HG02884 (cell line): ENCODE results near the gene NGEF.

ENCODE experiments used
- ATAC-seq: cut with Tn5 transposase; IDR thresholded peaks from one replicate; pipeline ENCODE4 v1.9.1; 2021; ENCODE audit warnings: mild to moderate bottlenecking, moderate library complexity; ENCODE audit not compliant: unreplicated experiment

Gene NGEF

GRCh38 chr2:232976176-232976575, 36.9 kb downstream of the NGEF start:
- no peak for ATAC-seq

DNA sequence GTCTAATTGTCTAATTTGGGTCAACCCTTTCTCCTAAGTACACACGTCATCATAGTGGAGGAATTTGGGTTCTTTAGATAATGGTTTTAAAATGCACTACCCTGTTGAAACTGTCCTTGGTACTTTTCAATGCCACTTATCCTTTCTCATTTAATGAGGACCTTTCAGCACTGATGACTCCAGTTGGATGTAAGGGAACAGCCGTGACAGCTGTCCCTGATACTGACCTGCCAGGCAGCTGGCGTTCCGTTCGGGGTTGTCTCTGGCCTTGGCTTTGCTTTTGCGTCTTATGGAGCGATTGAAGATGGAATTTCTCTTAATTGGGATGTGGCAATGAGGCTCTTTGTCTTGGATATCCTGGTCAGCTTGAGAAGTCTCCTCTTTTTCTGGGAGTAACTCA, 38.7 kb downstream of the NGEF start:
- no peak for ATAC-seq

DNA sequence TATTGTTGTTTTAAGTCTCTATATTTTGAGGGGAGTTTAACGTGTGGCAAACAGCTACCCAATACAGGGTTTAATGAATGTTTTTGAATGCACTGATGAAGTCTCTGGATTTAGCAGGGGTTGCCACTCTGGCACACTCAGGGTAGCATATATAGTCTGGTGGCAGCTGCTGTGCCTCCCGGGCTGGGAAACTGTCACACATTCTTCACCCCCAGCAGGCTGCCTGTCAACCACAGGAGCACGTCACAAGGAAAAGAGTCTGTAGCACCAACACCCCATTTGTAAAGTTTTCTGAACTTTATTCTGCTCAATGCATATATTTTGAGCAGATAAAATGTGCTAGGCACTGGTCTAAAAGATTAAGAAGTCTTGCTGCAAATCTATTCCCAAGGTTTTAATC, 39.3 kb downstream of the NGEF start:
- no peak for ATAC-seq

DNA sequence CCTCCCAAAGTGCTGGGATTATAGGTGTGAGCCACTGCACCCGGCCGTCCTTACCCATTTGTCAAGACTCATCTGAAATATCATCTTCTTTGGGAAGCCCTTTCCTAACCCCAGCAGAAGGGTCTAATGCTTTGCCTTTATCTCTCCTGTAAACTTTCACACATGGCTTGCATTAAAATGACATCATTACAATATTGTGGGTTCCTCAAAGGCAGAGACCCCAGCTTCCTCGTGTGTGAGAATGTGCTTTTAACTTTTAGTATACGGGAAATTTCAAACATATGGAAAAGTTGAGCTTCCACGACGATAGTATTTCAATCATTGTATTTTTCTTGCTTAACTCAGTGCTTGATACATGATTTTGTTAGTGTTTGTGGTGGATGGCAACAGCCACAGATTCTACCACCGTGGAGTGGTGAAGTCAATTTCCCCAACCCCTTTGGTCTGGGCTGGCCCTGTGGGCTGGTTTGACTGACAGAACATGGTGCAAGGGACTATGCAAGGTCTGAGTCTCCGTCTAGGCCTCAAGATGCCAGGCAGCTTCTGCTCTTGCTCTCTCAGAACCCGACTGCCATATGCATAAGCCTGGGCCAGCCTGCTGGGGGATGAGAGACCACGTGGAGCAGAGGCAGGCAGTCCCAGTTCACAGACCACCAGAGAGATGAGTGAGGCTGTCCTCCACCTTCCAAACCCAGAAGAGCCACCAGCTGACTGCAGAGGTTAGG, 39.9 kb downstream of the NGEF start:
- no peak for ATAC-seq

DNA sequence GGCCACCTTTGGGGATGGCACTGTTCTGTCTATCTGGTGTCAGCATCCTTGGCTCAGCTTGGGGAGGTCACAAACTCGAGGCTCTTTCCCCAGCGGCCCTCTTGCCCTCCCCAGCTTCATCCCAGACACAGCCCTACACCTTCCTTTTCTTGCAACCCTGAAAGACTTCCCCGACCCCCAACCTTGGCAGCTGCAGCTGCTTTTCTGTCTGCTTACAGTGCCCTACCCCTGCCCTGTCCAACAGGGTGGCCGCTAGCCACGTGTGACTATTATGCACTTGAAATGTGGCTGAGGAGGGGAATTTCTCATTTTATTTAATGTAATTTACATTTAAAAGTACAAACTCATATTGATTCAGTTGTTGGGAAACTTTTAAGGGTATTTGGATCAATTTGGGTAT, 41.3 kb downstream of the NGEF start:
- no peak for ATAC-seq

DNA sequence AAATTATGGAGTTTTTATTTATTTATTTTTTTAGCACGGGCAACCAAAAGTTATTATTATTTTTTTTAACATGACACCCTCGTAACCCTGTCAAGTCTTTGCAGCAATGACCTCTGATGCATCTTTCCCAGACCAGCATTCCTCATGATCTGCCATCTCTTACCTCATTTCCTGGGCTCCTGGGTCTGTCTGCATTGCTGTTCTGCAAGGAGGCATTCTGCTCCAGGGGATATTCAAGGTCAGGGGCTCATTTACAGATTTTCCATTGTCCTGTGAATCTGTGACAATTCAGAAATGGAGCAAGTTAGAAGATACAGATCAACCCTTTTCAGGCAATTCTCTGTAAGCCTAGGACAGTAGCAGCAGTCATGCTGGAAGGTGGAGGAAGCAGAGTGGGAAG, 43.0 kb downstream of the NGEF start:
- no peak for ATAC-seq

GRCh38 chr2:232967474-232967873, 45.6 kb downstream of the NGEF start:
- ATAC-seq: no peak

- no peak for ATAC-seq
Measured at GRCh38 chr2:232966122-232966521, 46.9 kb downstream of the NGEF start.

- ATAC-seq: no peak
Measured at GRCh38 chr2:232963913-232964312, 49.1 kb downstream of the NGEF start.

GRCh38 chr2:232960862-232961261, 52.2 kb downstream of the NGEF start:
- no peak for ATAC-seq

GRCh38 chr2:232959139-232959538, 53.9 kb downstream of the NGEF start:
- no peak for ATAC-seq

GRCh38 chr2:232957657-232958090, 55.4 kb downstream of the NGEF start:
- ATAC-seq: peak; percentile 43

DNA sequence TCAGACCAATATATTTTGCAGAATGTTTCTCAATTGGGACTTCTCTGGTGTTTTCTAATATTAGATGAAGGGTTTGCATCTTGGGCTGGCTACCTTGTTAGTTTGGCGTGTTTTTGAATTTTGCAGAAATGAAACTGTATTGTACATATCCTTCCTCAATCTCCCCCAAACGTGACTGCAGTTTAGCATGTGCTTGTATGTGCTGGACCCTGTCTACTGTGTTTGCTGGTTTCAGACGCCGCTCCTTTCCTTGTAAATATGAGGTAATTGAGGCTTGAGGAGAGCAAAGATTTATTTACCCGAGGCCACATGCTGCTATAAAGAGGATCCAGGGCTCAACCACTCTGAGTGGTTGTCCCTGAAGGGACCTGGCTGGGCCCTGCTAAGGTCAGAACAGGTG, 57.2 kb downstream of the NGEF start:
- ATAC-seq: no peak

DNA sequence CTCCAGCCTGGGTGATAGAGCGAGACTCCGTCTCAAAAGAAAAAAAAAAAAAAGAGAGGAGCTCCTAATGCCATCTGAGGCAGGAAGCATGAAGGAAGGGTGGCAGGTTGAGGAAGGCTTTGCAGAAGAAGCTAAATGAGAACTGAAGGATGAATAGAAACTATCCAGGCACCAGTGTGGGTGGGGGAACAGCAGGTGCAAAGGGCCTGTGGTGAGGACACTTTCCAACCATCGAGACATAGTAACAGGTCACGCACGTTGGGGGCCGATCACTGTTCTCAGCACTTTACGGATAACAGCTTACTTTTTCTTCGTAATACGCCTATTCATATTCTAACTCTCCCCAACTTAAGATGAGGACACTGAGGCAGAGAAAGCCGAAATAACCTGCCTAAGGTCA, 58.4 kb downstream of the NGEF start:
- ATAC-seq: no peak

- ATAC-seq: no peak
Measured at GRCh38 chr2:232951891-232952290, 61.2 kb downstream of the NGEF start.

GRCh38 chr2:232951181-232951580, 61.9 kb downstream of the NGEF start:
- no peak for ATAC-seq

DNA sequence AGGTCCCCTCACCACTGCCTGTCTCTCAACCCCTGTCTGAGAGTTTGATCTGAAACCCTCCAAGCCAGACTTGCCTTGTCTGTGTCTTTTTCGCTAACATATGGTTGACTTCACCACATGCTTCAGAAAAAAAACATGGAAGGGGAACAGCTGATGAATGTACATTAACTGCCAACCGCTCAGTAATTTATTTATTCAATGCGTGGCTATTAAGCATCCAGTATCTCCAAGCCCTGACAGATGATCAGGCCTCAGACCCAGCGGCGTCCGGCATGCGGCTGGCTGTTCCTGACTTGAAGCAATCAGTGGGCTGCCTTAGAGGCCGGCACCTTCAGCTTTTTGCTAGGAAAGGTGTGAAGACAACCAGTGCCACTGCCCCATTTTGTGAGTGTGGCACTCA, 62.3 kb downstream of the NGEF start:
- no peak for ATAC-seq

DNA sequence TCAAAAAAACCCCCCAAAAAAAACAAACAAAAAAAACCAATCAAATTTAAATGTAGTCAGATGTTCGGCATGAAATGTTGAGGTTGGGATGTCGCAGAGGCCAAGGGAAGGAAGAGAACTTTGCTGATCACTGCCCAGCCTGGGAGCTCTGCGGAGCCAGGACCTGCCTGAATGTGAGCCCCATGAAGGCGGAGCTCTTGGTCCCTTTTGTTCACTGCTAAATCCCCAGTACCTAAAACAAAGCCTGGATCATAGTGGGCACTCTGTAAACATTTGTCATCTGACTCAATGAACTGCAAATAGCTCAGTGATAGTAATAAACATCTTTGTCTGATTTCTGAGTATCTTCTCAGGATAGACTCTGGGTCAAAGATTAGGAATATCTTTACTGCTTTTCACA, 64.0 kb downstream of the NGEF start:
- no peak for ATAC-seq

DNA sequence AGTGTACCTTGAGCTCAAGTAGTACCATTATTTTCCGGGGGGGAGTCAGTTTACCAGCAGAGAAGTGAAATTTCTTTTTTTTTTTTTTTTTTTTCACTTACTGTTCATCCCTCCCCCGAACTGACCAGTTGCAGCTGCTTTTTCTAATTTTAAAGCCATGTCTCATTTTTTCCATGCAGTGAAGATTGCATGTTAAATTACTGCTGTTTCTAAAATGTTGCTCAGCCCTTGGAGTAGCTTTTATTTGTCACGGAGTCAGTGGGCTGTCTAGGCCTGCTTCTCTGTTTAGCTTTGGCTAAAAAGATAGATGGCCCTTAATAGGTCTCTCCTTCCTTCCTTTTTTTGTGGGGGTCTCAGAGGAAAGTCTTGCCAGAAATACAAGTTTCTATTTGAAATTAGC, 70.2 kb downstream of the NGEF start:
- ATAC-seq: no peak

DNA sequence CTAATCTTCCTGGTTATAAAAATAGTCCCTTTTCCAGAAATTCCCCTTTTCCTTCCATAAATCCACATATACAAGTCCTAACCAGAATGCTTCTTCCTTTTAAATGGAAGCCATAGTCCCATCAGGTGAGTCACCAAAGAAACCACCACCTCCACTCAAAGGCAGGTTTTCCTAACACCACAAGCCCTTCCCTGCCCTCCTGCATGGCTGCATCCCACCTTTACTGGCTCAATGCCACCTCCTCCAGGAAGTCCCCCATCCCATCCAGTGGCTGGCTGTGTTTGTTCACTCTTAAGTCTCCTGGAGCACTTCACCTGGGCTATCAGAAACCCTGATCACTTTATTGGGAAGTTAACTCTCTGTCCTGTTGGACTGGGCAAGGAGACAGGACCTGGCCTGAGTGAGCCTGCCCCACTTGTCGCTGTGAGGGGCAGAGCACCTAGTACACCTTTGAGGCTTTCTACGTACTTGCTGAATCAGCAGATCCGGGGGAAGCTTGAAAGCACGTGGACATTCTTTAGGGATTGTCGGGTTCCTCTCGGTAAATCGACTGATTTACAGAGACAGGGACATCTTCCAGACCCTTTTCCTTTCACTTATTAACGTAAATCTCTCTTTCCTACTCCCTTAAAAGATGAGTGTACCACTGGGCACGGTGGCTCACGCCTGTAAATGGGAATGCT, 71.0 kb downstream of the NGEF start:
- ATAC-seq: no peak

DNA sequence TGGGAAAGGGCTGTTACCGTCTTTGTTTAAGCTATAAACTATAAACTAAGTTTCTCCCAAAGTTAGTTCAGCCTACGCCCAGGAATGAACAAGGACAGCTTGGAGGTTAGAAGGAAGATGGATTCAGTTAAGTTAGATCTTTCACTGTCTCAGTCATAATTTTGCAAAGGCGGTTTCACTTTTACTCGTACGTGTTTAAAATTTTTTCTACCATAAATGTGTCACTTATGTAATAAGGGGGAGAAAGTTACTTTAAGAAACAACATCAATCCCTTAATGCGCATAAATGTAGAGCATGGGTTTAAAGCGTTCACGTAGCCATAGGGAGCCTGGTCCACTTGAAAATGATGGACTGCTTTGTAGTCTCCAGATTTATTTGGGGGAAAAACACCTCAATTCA, 71.7 kb downstream of the NGEF start:
- ATAC-seq: no peak

GRCh38 chr2:232940724-232941123, 72.3 kb downstream of the NGEF start:
- no peak for ATAC-seq
